Measurements from ENCODE around the gene TUFM. TPM values are rescaled to one million over a fixed set of nuclear protein-coding genes. Genes with fewer than 3 reads are reported as not detected.

Gene TUFM
- total RNA-seq, 4 donors from 2014 or later: 95.7 to 172 (median 126) TPM

DNA sequence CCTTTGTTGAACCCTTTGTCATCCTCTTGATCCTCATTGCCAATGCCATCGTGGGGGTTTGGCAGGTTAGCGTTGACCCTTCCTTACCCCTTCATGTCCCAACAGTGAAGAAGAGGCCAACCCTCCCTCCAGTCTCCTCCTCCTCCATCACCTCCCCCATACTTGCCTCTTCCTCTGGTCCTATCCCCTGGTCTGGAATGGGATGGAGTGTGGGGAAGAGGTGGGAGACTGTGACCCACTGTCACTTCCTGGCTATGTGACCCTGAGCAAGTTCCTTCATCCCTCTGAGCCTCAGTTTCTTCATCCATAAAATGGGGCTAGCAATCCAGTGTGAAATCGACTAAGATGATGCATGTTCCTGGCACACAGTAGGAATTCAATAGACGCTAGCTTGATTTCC is 34.8 kb upstream of the TUFM start:
- H3K27ac ChIP-seq: no peak overlapping the region
- intact Hi-C loops (cut with DNase I): loop anchor here (5.0 kb wide), 1 partner anchor 61 kb away; no protein-coding TSS in a partner anchor
- no peaks in the 10 kb centered on the region for H3K36me3 ChIP-seq
- H3K9me3 ChIP-seq: no peaks in the 10 kb centered on the region
- 65 to 75% methylated on average over 4 of the region's 4 CpGs for WGBS, 2 donors
- H3K4me1 ChIP-seq: peaks cover 7 to 12% of the 10 kb centered on the region in 2 donors
- TF ChIP-seq, protein P1, sequence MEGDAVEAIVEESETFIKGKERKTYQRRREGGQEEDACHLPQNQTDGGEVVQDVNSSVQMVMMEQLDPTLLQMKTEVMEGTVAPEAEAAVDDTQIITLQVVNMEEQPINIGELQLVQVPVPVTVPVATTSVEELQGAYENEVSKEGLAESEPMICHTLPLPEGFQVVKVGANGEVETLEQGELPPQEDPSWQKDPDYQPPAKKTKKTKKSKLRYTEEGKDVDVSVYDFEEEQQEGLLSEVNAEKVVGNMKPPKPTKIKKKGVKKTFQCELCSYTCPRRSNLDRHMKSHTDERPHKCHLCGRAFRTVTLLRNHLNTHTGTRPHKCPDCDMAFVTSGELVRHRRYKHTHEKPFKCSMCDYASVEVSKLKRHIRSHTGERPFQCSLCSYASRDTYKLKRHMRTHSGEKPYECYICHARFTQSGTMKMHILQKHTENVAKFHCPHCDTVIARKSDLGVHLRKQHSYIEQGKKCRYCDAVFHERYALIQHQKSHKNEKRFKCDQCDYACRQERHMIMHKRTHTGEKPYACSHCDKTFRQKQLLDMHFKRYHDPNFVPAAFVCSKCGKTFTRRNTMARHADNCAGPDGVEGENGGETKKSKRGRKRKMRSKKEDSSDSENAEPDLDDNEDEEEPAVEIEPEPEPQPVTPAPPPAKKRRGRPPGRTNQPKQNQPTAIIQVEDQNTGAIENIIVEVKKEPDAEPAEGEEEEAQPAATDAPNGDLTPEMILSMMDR (IDR thresholded peaks at IDR 0.05): no peak
- no peak for TF ChIP-seq POLR2A (IDR thresholded peaks at IDR 0.05)
- no peak overlapping the region for H3K4me3 ChIP-seq (replicated peaks in 1 of 3)
- H3K27me3 ChIP-seq: no peaks in the 10 kb centered on the region
- no peak for DNase-seq

DNA sequence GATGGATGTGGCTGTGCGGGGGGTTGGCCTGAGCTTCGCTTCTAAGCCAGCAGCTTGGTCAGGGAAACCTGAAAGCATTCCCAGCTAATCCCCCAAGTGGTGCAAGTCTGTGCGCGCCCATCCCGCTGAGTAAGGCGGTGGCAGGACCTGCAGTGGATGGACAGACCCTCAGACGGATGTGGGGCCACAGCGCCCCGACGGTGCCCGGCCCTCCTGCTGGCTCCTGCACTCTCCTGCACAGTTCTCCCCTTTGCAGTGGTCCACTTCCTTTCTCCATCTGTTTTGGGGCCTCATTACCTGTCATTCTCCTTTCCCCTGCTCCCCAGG is 34.4 kb upstream of the TUFM start:
- Histone ChIP-seq H3K4me3 (replicated peaks in 1 of 3) (no peak overlapping the region), H3K27me3 (no peaks in the 10 kb centered on the region), H3K9me3 (no peaks in the 10 kb centered on the region), H3K4me1 (peaks cover 7 to 12% of the 10 kb centered on the region in 2 donors), H3K36me3 (no peaks in the 10 kb centered on the region), H3K27ac (no peak overlapping the region)
- WGBS, 2 donors: 15 to 16% methylated on average over 9 to 11 of the region's 11 CpGs
- DNase-seq: no peak
- intact Hi-C loops (cut with DNase I): loop anchor here (5.0 kb wide), 1 partner anchor 62 kb away; no protein-coding TSS in a partner anchor
- TF ChIP-seq, protein P1 (IDR thresholded peaks at IDR 0.05): no peak
- no peak for TF ChIP-seq POLR2A (IDR thresholded peaks at IDR 0.05)

- Histone ChIP-seq H3K27ac (no peak overlapping the region), H3K4me3 (replicated peaks in 1 of 3) (peak overlapping the region in 2 of 3 donors; percentile 44 to 54), H3K27me3 (no peaks in the 10 kb centered on the region), H3K9me3 (no peaks in the 10 kb centered on the region), H3K36me3 (no peaks in the 10 kb centered on the region), H3K4me1 (peaks cover 7 to 12% of the 10 kb centered on the region in 2 donors)
- WGBS, 2 donors: 1 to 3% methylated on average over 14 to 44 of the region's 66 CpGs
- TF ChIP-seq, protein P1 (IDR thresholded peaks at IDR 0.05): peak in 3 of 6 experiments; percentile 5 to 23 (median 12)
- no peak for TF ChIP-seq POLR2A (IDR thresholded peaks at IDR 0.05)
- peak; percentile 76 to 78 for DNase-seq
- intact Hi-C loops (cut with DNase I): loop anchor here (5.0 kb wide), 2 partner anchors 47 to 62 kb away; partner anchors contain the start of gene RABEP2
Observed at GRCh38 chr16:28879841-28880588, 33.9 kb upstream of the TUFM start.

GRCh38 chr16:28879261-28879840 is 33.2 kb upstream of the TUFM start:
- TF ChIP-seq, protein P1 (IDR thresholded peaks at IDR 0.05): no peak
- no peak for TF ChIP-seq POLR2A (IDR thresholded peaks at IDR 0.05)
- H3K9me3 ChIP-seq: no peaks in the 10 kb centered on the region
- no peaks in the 10 kb centered on the region for H3K27me3 ChIP-seq
- H3K4me1 ChIP-seq: peaks cover 7 to 12% of the 10 kb centered on the region in 2 donors
- 3 to 5% methylated on average over 7 to 10 of the region's 27 CpGs for WGBS, 2 donors
- peaks cover 3 to 4% of the 10 kb centered on the region in 2 donors for H3K36me3 ChIP-seq
- no peak overlapping the region for H3K27ac ChIP-seq
- no peak for DNase-seq
- peak overlapping the region in 2 of 3 donors; percentile 44 to 54 for H3K4me3 ChIP-seq (replicated peaks in 1 of 3)
- intact Hi-C loops (cut with DNase I): loop anchor here (5.0 kb wide), 1 partner anchor 48 kb away; the partner anchor contains the start of gene RABEP2
